Stimulated activated CD8-positive, alpha-beta memory T cell treated with anti-CD3 and anti-CD28 coated beads, Interleukin-15, amount 100 ng/mL, for 24 hours (primary cell): ENCODE data around the gene PAEP.
"Not testable (repeated sequence)": the region's sequence is repeated elsewhere in the genome, so short reads cannot be mapped to it uniquely, and the experiment has no call there.

Experiments used
- DNase-seq: peaks from one replicate; pipeline ENCODE4 v3.0.0-alpha.2; 2020; ENCODE audit warnings: low read depth

The PAEP gene

GRCh38 chr9:135561391-135562234 lies at the start of gene PAEP:
Gene PAEP (plus strand): TSS chr9:135561756.
- no peak for DNase-seq

GRCh38 chr9:135512241-135512603 lies 49.3 kb upstream of the PAEP start:
- no peak for DNase-seq

GRCh38 chr9:135512904-135513303 lies 48.7 kb upstream of the PAEP start:
- no peak for DNase-seq

GRCh38 chr9:135513351-135513846 lies 48.2 kb upstream of the PAEP start:
- no peak for DNase-seq

GRCh38 chr9:135513906-135514305 lies 47.6 kb upstream of the PAEP start:
- DNase-seq: not testable (repeated sequence)

- no peak for DNase-seq
These were observed 47.0 kb upstream of the PAEP start for GRCh38 chr9:135514342-135515082.

- no peak for DNase-seq
These were observed 46.2 kb upstream of the PAEP start for GRCh38 chr9:135515083-135515951.

- no peak for DNase-seq
These were observed 45.3 kb upstream of the PAEP start for GRCh38 chr9:135516132-135516860.

GRCh38 chr9:135517407-135517822 lies 44.1 kb upstream of the PAEP start:
- no peak for DNase-seq

GRCh38 chr9:135519179-135519971 lies 42.2 kb upstream of the PAEP start:
- no peak for DNase-seq

GRCh38 chr9:135520916-135521607 lies 40.5 kb upstream of the PAEP start, which contains the start of gene LCN1:
Gene LCN1 (plus strand): TSS chr9:135521440. CDS start chr9:135521498, 58 bp downstream.
- no peak for DNase-seq

GRCh38 chr9:135521608-135522095 lies 39.9 kb upstream of the PAEP start:
- no peak for DNase-seq

GRCh38 chr9:135522137-135522877 lies 39.2 kb upstream of the PAEP start:
- DNase-seq: no peak

GRCh38 chr9:135522931-135523330 lies 38.6 kb upstream of the PAEP start:
- DNase-seq: no peak

- DNase-seq: no peak
These were observed 37.9 kb upstream of the PAEP start for GRCh38 chr9:135523521-135524129.

GRCh38 chr9:135524130-135524861 lies 37.3 kb upstream of the PAEP start:
- no peak for DNase-seq

- DNase-seq: no peak
These were observed 36.1 kb upstream of the PAEP start for GRCh38 chr9:135525241-135526088.
